ENCODE data around the gene BIRC2.
"Not testable (repeated sequence)": the region's sequence is repeated elsewhere in the genome, so short reads cannot be mapped to it uniquely, and the experiment has no call there.

The BIRC2 gene

GRCh38 chr11:102343809-102344208 lies 3.2 kb upstream of the BIRC2 start:
- Mint-ChIP-seq H3K9me3 (no peaks in the 10 kb centered on the region), H3K27ac (no peak overlapping the region), H3K27me3 (no peaks in the 10 kb centered on the region), H3K4me1 (peaks cover 31% of the 10 kb centered on the region), H3K4me3 (no peak overlapping the region)
- ATAC-seq = no peak
- DNase-seq = no peak

GRCh38 chr11:102345904-102346303 lies 1.1 kb upstream of the BIRC2 start:
- H3K9me3 Mint-ChIP-seq = no peaks in the 10 kb centered on the region
- peaks cover 51% of the 10 kb centered on the region for H3K4me1 Mint-ChIP-seq
- DNase-seq (peak in 1 of 2 donors; percentile 21), ATAC-seq (no peak)
- H3K4me3 Mint-ChIP-seq = peak overlapping the region; percentile 86 to 97
- no peaks in the 10 kb centered on the region for H3K27me3 Mint-ChIP-seq
- peak overlapping the region; percentile 93 to 98 for H3K27ac Mint-ChIP-seq

GRCh38 chr11:102346456-102346747 lies 612 bp upstream of the BIRC2 start:
- ATAC-seq (no peak), DNase-seq (no peak)
- Mint-ChIP-seq H3K27ac (peak overlapping the region; percentile 93 to 98), H3K4me1 (peaks cover 54% of the 10 kb centered on the region), H3K27me3 (no peaks in the 10 kb centered on the region), H3K9me3 (no peaks in the 10 kb centered on the region), H3K4me3 (peak overlapping the region; percentile 86 to 97)

GRCh38 chr11:102347462-102348370 lies 702 bp downstream of the BIRC2 start:
- H3K27ac Mint-ChIP-seq = peak overlapping the region; percentile 98 to 99

GRCh38 chr11:102357116-102357515 lies 10.1 kb downstream of the BIRC2 start:
- no peak overlapping the region for H3K27ac Mint-ChIP-seq
- H3K4me3 Mint-ChIP-seq = no peak overlapping the region
- H3K27me3 Mint-ChIP-seq = no peaks in the 10 kb centered on the region
- no peak for ATAC-seq
- H3K9me3 Mint-ChIP-seq = peaks cover 12 to 19% of the 10 kb centered on the region in 2 donors
- peaks cover 55% of the 10 kb centered on the region for H3K4me1 Mint-ChIP-seq
- DNase-seq = no peak

More at GRCh38 chr11:102347462-102348370, 702 bp downstream of the BIRC2 start:
- DNase-seq (peak in 1 of 2 donors; percentile 21), ATAC-seq (peak; percentile 15)
- peaks cover 55% of the 10 kb centered on the region for H3K4me1 Mint-ChIP-seq
- no peaks in the 10 kb centered on the region for H3K27me3 Mint-ChIP-seq
- peak overlapping the region; percentile 86 to 97 for H3K4me3 Mint-ChIP-seq
- no peaks in the 10 kb centered on the region for H3K9me3 Mint-ChIP-seq

GRCh38 chr11:102359372-102359771 lies 12.4 kb downstream of the BIRC2 start:
- H3K27me3 Mint-ChIP-seq = no peaks in the 10 kb centered on the region
- DNase-seq (no peak), ATAC-seq (no peak)
- peaks cover 48% of the 10 kb centered on the region for H3K4me1 Mint-ChIP-seq
- no peak overlapping the region for H3K4me3 Mint-ChIP-seq
- H3K9me3 Mint-ChIP-seq = peaks cover 12 to 19% of the 10 kb centered on the region in 2 donors
- H3K27ac Mint-ChIP-seq = no peak overlapping the region

- DNase-seq (no peak), ATAC-seq (no peak)
Observed at GRCh38 chr11:102360681-102361080, 13.7 kb downstream of the BIRC2 start.

GRCh38 chr11:102361086-102362031 lies 14.3 kb downstream of the BIRC2 start:
- Mint-ChIP-seq H3K4me1 (peaks cover 48% of the 10 kb centered on the region), H3K27me3 (no peaks in the 10 kb centered on the region), H3K9me3 (peaks cover 11 to 12% of the 10 kb centered on the region in 2 donors), H3K27ac (peak overlapping the region; percentile 68 to 77), H3K4me3 (peak overlapping the region; percentile 30 to 66)
- ATAC-seq (peak; percentile 97), DNase-seq (peak; percentile 31 to 44)

More at GRCh38 chr11:102360681-102361080, 13.7 kb downstream of the BIRC2 start:
- Mint-ChIP-seq H3K9me3 (peaks cover 12 to 15% of the 10 kb centered on the region in 2 donors), H3K27me3 (no peaks in the 10 kb centered on the region), H3K4me3 (peak overlapping the region; percentile 30 to 66), H3K27ac (peak overlapping the region; percentile 75 to 79), H3K4me1 (peaks cover 48% of the 10 kb centered on the region)

GRCh38 chr11:102364991-102365390 lies 18.0 kb downstream of the BIRC2 start:
- peaks cover 6% of the 10 kb centered on the region in 2 donors for H3K9me3 Mint-ChIP-seq
- no peak for ATAC-seq
- H3K27me3 Mint-ChIP-seq = no peaks in the 10 kb centered on the region
- no peak overlapping the region for H3K4me3 Mint-ChIP-seq
- peaks cover 45% of the 10 kb centered on the region for H3K4me1 Mint-ChIP-seq
- DNase-seq = no peak
- no peak overlapping the region for H3K27ac Mint-ChIP-seq

- H3K27ac Mint-ChIP-seq = peak overlapping the region in 1 of 2 donors; percentile 29
- H3K27me3 Mint-ChIP-seq = no peaks in the 10 kb centered on the region
- peak; percentile 40 for ATAC-seq
- no peak for DNase-seq
- H3K4me1 Mint-ChIP-seq = peaks cover 32% of the 10 kb centered on the region
- no peaks in the 10 kb centered on the region for H3K9me3 Mint-ChIP-seq
- H3K4me3 Mint-ChIP-seq = no peak overlapping the region
Observed at GRCh38 chr11:102367364-102367763, 20.4 kb downstream of the BIRC2 start.

GRCh38 chr11:102368472-102368871 lies 21.5 kb downstream of the BIRC2 start:
- DNase-seq = no peak
- Mint-ChIP-seq H3K27ac (no peak overlapping the region), H3K27me3 (no peaks in the 10 kb centered on the region), H3K9me3 (no peaks in the 10 kb centered on the region), H3K4me1 (peaks cover 32% of the 10 kb centered on the region), H3K4me3 (no peak overlapping the region)
- peak; percentile 90 for ATAC-seq

- H3K4me1 Mint-ChIP-seq = peaks cover 26% of the 10 kb centered on the region
- H3K27me3 Mint-ChIP-seq, H3K9me3 Mint-ChIP-seq, ATAC-seq, H3K4me3 Mint-ChIP-seq, DNase-seq: not testable (repeated sequence)
- peak overlapping the region in 1 of 2 donors; percentile 59 for H3K27ac Mint-ChIP-seq
Observed at GRCh38 chr11:102374633-102375424, 27.8 kb downstream of the BIRC2 start.

- H3K4me3 Mint-ChIP-seq = no peak overlapping the region
- H3K27me3 Mint-ChIP-seq = no peaks in the 10 kb centered on the region
- peak overlapping the region in 1 of 2 donors; percentile 5 for H3K27ac Mint-ChIP-seq
- H3K9me3 Mint-ChIP-seq = no peaks in the 10 kb centered on the region
- no peak for DNase-seq
- ATAC-seq = no peak
- peaks cover 26% of the 10 kb centered on the region for H3K4me1 Mint-ChIP-seq
Observed at GRCh38 chr11:102375720-102376399, 28.8 kb downstream of the BIRC2 start.

GRCh38 chr11:102377891-102378290 lies 30.9 kb downstream of the BIRC2 start:
- ATAC-seq (no peak), DNase-seq (no peak)
- Mint-ChIP-seq H3K4me3 (no peak overlapping the region), H3K27me3 (no peaks in the 10 kb centered on the region), H3K27ac (no peak overlapping the region), H3K9me3 (no peaks in the 10 kb centered on the region), H3K4me1 (peaks cover 24% of the 10 kb centered on the region)
